Measurements from ENCODE around the gene PAX7. TPM values are rescaled to one million over a fixed set of nuclear protein-coding genes. Genes with fewer than 3 reads are reported as not detected.

Gene PAX7
- total RNA-seq, 6 experiments from 2014 or later = not detected

GRCh38 chr1:18726368-18726767 is 95.7 kb downstream of the PAX7 start:
- no peaks in the 10 kb centered on the region for H3K36me3 Mint-ChIP-seq (ENCODE audit: low read depth)
- no peak overlapping the region for H3K27ac Mint-ChIP-seq
- TF ChIP-seq, protein P1, sequence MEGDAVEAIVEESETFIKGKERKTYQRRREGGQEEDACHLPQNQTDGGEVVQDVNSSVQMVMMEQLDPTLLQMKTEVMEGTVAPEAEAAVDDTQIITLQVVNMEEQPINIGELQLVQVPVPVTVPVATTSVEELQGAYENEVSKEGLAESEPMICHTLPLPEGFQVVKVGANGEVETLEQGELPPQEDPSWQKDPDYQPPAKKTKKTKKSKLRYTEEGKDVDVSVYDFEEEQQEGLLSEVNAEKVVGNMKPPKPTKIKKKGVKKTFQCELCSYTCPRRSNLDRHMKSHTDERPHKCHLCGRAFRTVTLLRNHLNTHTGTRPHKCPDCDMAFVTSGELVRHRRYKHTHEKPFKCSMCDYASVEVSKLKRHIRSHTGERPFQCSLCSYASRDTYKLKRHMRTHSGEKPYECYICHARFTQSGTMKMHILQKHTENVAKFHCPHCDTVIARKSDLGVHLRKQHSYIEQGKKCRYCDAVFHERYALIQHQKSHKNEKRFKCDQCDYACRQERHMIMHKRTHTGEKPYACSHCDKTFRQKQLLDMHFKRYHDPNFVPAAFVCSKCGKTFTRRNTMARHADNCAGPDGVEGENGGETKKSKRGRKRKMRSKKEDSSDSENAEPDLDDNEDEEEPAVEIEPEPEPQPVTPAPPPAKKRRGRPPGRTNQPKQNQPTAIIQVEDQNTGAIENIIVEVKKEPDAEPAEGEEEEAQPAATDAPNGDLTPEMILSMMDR (IDR thresholded peaks at IDR 0.05) = no peak
- H3K4me3 Mint-ChIP-seq = no peak overlapping the region
- DNase-seq = no peak
- peaks cover 35% of the 10 kb centered on the region for H3K27me3 Mint-ChIP-seq (ENCODE audit: insufficient read depth)
- no peaks in the 10 kb centered on the region for H3K4me1 Mint-ChIP-seq (ENCODE audit: low read depth)
- no peaks in the 10 kb centered on the region for H3K9me3 Mint-ChIP-seq

DNA sequence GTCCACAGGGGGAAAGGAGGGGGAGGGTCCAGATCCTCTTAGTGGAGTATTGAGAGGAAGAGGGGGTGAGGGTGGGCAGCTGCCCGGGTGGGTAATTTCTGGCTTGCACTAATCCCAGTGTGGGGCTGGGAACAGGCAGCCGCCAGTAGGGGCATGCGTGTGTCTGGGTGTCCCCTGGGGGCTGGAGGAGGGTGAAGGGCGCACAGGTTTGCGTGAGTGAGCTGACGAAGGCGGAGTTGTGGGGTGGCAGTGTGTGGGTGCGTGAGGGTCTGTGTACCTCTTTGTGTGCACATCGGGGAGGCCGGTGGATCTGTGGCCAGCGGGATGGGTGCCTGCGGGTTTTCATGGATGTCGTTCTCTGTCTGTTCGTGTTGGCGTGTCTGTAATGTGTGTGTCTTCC is 97.3 kb downstream of the PAX7 start:
- Mint-ChIP-seq H3K27ac (no peak overlapping the region), H3K9me3 (no peaks in the 10 kb centered on the region), H3K4me3 (no peak overlapping the region), H3K36me3 (ENCODE audit: low read depth) (no peaks in the 10 kb centered on the region), H3K4me1 (ENCODE audit: low read depth) (no peaks in the 10 kb centered on the region), H3K27me3 (ENCODE audit: insufficient read depth) (peaks cover 34% of the 10 kb centered on the region)
- no peak for DNase-seq
- TF ChIP-seq, protein P1 (IDR thresholded peaks at IDR 0.05) = no peak

GRCh38 chr1:18730321-18730720 is 99.7 kb downstream of the PAX7 start:
- DNase-seq = no peak
- no peaks in the 10 kb centered on the region for H3K9me3 Mint-ChIP-seq
- H3K4me3 Mint-ChIP-seq = no peak overlapping the region
- peaks cover 35% of the 10 kb centered on the region for H3K27me3 Mint-ChIP-seq (ENCODE audit: insufficient read depth)
- TF ChIP-seq, protein P1 (IDR thresholded peaks at IDR 0.05) = no peak
- no peak overlapping the region for H3K27ac Mint-ChIP-seq
- H3K36me3 Mint-ChIP-seq (ENCODE audit: low read depth) = no peaks in the 10 kb centered on the region
- H3K4me1 Mint-ChIP-seq (ENCODE audit: low read depth) = no peaks in the 10 kb centered on the region

DNA sequence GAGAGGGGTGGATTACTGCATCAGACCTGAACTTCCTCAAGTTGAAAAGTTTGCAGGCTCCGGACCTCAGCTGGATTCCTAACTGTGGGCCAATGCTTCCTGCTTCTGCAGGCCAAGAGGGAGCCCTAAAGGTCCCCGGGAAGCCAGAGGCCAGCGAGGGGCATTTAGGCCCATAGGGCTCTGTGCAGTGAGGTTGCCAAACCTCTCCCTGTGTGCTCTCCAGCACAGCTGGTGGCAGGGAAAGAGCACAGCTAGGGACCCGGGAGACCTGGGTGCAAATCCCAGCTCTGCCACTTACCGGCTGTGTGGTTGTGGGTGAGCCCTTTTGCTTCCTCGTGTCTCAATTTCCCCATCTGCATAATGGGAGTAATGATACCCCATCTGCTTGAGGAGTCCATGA is 100.5 kb downstream of the PAX7 start:
- no peak for DNase-seq
- TF ChIP-seq, protein P1 (IDR thresholded peaks at IDR 0.05) = no peak
- H3K4me1 Mint-ChIP-seq (ENCODE audit: low read depth) = no peaks in the 10 kb centered on the region
- H3K36me3 Mint-ChIP-seq (ENCODE audit: low read depth) = no peaks in the 10 kb centered on the region
- H3K4me3 Mint-ChIP-seq = no peak overlapping the region
- peaks cover 33% of the 10 kb centered on the region for H3K27me3 Mint-ChIP-seq (ENCODE audit: insufficient read depth)
- H3K9me3 Mint-ChIP-seq = no peaks in the 10 kb centered on the region
- H3K27ac Mint-ChIP-seq = no peak overlapping the region

- Mint-ChIP-seq H3K9me3 (no peaks in the 10 kb centered on the region), H3K4me1 (ENCODE audit: low read depth) (no peaks in the 10 kb centered on the region), H3K27ac (no peak overlapping the region), H3K27me3 (ENCODE audit: insufficient read depth) (peaks cover 33% of the 10 kb centered on the region), H3K36me3 (ENCODE audit: low read depth) (no peaks in the 10 kb centered on the region), H3K4me3 (no peak overlapping the region)
- DNase-seq = no peak
- TF ChIP-seq, protein P1 (IDR thresholded peaks at IDR 0.05) = no peak
Measured at GRCh38 chr1:18731591-18732235, 101.1 kb downstream of the PAX7 start.
